Superior temporal gyrus (tissue), 1 donor: ENCODE results near the gene CSMD2.

ENCODE experiments used
- DNase-seq: peaks from one replicate; pipeline ENCODE4 v3.0.0-alpha.2; 2016; ENCODE audit errors: extremely low spot score

CSMD2 gene

DNA sequence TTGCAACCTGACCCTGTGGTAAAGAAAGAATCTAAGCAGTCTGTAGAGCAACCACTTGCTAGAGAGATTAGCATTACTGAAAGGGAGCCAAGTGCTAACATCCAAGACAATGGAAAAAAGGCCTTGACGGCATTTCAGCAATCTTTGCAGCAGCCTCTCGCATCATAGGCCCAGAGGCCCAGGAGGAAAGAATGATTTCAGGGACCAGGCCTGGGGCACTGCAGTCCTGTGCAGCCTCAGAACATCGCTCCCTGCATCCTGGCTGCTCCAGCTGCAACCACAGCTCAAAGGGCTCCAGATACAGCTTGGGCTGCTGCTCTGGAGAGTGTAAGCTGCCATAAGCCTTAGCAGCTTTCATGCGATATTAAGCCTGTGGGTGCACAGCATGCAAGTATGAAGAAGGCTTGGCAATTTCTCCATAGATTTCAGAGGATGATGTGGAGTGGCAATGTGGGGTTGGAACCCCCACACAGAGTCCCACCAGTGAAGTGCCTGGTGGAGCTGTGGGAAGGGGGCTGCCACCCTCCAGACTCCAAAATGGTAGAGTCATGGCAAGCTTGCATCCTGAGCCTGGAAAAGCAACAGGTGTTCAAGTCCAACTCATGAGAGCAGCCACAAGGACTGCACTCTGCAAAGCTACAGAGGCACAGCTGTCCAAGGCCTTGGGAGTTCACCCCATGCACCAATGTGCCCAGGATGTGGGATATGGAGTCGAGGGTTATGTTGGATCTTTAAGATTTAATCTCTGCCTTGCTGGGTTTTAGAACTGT lies 411.8 kb downstream of the CSMD2 start:
- DNase-seq: no peak

- DNase-seq: no peak
Observed at GRCh38 chr1:33745942-33746341, 419.1 kb downstream of the CSMD2 start.

- DNase-seq: no peak
Observed at GRCh38 chr1:33743221-33743998, 421.6 kb downstream of the CSMD2 start.

DNA sequence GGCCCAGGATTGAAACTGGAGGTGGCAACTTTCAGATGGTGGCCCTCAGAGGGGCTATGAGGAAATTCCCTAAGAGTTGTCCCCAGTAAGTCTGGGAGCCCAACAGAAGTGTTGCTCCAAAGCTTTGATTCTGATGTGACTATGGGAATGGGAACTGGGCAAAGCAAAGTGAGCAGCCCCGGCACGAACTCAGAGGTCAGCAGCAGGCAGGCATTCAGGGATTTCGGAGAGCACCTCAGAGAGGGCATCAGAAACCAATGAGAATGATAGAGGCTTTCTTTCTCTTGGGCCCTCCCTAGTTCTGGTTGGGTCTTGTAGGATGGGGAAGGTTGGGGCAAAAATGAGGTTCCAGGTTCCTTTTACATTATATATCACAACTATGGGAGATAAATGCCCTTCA lies 422.4 kb downstream of the CSMD2 start:
- DNase-seq: no peak

DNA sequence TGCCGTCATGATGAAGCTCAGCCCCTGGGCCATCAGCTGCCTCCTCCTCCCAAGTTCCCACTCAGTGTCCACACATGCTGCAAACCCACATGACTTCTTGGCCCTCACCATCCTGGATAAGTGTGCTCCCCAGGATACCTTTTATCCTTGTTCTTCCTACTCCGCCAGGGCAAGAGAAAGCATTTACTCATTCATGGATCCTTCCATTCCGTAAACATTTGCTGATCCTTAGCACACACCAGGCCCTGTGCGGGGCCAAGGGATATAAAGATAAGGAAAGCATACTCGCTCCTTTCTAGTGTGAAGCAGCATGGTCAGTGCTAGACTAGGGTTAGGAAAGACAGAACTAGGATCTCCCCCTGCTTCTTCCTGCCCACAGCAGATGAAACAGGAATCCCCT lies 423.3 kb downstream of the CSMD2 start:
- no peak for DNase-seq

GRCh38 chr1:33740040-33740744 lies 424.8 kb downstream of the CSMD2 start:
- no peak for DNase-seq

GRCh38 chr1:33738976-33739375 lies 426.1 kb downstream of the CSMD2 start:
- no peak for DNase-seq

DNA sequence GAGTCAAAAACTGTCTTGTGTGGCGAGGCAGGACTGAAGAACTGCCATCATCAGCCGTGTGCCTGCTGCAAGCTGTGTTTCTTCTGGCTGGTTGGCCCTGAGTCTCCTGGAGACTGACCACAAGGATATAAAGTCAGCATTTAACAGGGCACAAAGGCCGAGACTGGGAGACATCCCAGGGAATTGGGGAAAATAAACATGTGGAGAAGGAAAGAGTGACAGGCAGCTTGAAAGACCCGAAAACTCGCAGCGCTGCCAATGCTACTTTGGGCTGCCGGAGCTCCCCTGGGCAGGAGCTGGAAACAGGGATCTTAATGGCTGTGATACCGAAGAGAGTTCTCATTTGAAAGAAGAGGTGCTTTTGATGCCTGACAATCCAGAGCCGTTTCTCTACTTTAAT lies 426.5 kb downstream of the CSMD2 start:
- no peak for DNase-seq

DNA sequence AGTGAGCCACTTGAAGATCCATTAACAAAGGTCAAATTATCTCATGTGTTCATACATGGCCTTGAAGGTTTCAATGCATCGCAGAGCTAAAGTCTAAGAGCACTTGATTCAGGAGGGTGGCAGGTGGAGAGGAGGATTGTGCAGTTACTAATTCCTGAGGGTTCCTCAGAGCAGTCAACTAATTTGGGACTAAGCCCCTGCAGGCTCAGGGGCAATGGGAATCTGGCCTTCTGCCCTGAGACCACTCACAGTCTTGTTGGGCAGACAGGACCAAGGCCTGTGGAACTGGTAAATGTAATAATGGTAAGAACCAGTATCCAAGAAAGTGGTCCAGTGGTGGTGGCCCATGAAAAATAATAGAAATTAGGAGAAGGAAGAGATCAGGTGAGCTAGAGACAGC lies 428.5 kb downstream of the CSMD2 start:
- DNase-seq: no peak

GRCh38 chr1:33735624-33736023 lies 429.4 kb downstream of the CSMD2 start:
- DNase-seq: peak; percentile 64

GRCh38 chr1:33727310-33727709 lies 437.7 kb downstream of the CSMD2 start:
- DNase-seq: no peak

DNA sequence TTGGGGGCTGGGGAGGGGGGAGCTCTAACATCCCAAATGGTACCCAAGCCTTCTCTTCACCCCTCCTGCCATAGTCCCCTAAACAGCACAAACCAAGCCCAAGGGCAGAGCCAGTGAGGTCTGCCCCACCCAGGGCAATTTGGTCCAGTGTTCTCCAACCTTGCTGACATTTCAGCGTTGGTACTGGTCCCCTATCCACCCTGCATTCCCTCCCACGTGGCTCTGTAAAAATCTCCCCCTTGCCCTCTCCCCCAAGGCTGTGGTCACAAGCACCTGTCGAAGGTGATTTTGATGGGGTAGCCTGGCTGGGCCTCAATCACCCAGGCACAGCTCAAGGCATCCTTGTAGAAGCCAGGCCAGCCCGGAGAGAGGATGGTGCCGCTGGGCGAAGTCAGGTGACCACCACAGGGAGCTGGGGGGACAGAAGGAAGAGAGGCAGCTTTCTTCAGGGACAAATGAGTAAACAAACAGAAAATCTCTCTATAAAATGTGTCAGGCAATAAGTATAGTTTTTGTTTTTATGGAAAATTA lies 438.7 kb downstream of the CSMD2 start:
- DNase-seq: no peak

DNA sequence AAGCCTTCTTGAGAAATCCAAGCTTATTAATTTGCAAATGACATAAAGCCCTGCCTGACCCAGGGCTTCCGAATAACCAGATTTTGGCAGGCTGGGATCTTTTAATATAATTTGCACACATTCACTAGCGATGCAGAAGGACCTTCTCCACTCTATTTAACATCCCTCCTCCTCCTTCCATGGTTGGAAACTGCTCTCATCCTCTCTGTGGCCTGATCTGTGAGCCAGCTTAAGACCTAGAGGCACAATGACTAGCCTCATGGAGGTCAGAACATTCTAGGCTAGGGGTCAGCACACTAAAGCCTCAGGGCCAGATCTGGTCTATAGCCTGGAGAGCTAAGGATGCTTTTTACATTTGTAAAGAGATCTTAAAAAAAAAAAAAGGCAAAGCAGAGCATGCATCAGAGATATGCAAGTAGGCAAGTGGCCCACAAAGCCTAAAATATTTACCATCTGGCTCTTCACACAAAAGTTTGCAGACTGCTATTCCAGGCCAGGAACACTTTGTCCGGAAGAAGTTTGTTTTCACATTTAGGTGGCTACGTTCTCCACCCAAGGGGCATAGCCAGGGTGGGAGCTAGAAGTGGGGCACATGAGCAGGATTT lies 439.4 kb downstream of the CSMD2 start:
- DNase-seq: peak; percentile 56

DNA sequence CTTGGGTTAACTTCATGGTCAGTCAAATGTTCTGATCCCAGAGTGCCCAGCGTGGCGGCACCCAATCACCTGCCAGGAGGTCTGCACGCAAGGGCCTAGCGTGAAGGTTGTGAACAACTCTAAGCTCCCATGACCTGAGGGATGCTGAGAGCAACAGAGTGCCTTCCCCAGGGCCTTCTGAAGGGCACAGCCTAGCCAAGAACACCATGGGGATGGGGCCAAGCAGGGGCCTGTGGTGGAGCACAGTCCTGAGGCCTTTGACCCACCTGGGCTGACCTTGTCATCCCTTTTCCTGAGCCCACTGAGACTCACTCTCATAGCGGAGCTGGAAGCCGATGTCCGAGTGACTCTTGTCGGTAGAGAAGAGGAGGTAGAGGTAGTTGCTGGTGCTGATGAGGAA lies 440.0 kb downstream of the CSMD2 start:
- DNase-seq: no peak

GRCh38 chr1:33724348-33724747 lies 440.7 kb downstream of the CSMD2 start:
- no peak for DNase-seq

DNA sequence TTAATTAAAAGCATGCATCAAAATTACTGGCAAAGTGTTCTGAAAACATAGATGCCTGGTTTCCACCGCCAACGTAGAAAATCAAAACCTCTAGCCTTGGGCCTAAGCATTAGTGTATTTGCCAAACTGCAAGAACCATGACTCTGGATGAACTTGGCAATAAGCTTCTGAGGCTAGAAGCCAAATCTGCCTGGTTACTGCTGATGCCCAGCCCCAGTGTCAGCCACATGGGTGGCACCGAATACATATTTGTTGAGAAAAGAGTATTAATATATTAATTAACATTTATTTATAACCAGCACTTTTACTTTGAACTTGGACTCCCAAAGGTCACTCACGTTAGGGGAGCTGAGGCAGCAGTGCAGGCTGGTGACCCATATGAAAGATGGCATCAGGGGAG lies 441.8 kb downstream of the CSMD2 start:
- no peak for DNase-seq

DNA sequence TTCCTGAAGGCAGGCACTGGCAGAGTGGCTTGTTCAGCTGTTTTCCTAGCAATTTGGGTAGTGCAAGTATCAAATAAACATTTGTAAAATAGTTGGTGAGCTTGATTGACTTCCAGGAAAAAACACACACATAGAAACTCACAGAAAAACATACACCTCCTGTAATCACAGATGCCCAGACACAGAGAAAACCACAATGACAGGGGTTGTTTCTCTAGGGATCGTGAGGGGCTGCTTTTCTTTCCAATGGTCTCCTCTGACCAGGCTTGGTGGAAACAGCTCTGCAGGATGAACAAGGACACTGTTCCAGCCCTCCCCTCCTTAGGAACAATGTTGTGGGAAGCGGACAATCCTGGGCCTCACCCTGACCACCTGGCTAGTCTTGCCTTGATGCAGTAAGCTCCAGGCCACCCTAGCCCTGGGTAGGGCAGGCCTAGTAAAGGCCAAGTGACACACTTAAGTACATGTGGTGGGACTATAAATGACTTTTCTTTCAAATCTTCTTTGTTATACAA lies 443.7 kb downstream of the CSMD2 start:
- DNase-seq: no peak

GRCh38 chr1:33719771-33720670 lies 445.0 kb downstream of the CSMD2 start:
- DNase-seq: no peak

GRCh38 chr1:33719326-33719725 lies 445.7 kb downstream of the CSMD2 start:
- DNase-seq: no peak

DNA sequence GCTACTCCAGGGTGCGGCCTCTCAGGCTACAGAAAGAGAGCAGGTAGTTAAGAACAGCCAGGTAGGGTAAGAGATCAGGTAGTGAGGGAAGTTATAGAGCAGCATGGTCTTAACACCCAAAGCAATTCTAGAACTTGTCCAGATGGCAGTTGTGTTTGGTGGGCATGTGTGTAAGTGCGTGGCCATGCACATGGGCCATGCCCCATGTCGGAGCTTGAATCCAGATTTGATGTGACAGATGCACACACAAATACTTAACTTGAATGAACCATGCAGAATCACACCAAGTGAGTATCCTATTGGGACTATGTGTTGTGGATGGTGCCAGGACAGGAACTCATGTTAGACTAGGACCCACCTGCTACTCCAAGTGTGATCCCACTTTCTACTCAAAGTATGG lies 446.8 kb downstream of the CSMD2 start:
- no peak for DNase-seq
